Omental fat pad (tissue), 4 donors: ENCODE data around the gene FCRL6. TPM values are rescaled to one million over a fixed set of nuclear protein-coding genes. Genes with fewer than 3 reads are reported as not detected.

Experiments
- ATAC-seq: fragments of 150-250 bp; one replicate; pipeline ENCODE4 v1.9.1; 2016; ENCODE audit warnings: mild to moderate bottlenecking, moderate library complexity; ENCODE audit not compliant: low FRiP score
- DNase-seq: peaks from one replicate; pipeline ENCODE4 v3.0.0-alpha.2; 2019; ENCODE audit warnings: low spot score
- total RNA-seq, 4 donors: library from RNA; depleted of rRNA; stranded (reverse); fragments of >200 nt; gene quantifications; one replicate each; pipeline ENCODE4 v1.1.0, GENCODE V29; 2016
- TF ChIP-seq, protein P1 (sequence below), 3 donors: fragments of 450-650 bp; IDR thresholded peaks; one replicate each; pipeline ENCODE4 v1.5.1; 2016 to 2017; ENCODE audit warnings: antibody characterized with exemption in 3 of 3, mild to moderate bottlenecking in 3 of 3, moderate library complexity in 2 of 3

Gene FCRL6
- total RNA-seq, 4 donors from 2014 or later = 0.93 to 1.9 (median 1.4) TPM

DNA sequence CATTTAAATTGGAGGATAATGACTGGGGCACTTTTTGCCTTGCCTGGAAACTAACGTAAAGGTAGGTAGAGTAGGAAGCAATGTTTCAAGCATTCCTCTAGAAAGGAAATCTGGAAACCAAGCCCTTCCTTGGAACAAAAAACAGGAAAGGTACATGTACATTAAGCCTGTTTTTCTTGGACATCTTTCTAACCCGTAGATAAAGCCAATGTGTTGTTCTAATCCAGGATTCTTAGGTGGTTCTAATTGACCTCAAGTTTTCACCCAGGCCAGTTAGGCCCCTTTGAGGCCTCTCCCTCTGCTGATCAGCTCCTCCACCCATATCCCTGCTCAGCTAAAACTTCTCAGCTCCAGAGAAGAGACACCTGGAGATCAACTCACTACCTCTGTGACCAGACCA is 27.7 kb upstream of the FCRL6 start:
- ATAC-seq (no peak), DNase-seq (no peak)
- TF ChIP-seq, protein P1, sequence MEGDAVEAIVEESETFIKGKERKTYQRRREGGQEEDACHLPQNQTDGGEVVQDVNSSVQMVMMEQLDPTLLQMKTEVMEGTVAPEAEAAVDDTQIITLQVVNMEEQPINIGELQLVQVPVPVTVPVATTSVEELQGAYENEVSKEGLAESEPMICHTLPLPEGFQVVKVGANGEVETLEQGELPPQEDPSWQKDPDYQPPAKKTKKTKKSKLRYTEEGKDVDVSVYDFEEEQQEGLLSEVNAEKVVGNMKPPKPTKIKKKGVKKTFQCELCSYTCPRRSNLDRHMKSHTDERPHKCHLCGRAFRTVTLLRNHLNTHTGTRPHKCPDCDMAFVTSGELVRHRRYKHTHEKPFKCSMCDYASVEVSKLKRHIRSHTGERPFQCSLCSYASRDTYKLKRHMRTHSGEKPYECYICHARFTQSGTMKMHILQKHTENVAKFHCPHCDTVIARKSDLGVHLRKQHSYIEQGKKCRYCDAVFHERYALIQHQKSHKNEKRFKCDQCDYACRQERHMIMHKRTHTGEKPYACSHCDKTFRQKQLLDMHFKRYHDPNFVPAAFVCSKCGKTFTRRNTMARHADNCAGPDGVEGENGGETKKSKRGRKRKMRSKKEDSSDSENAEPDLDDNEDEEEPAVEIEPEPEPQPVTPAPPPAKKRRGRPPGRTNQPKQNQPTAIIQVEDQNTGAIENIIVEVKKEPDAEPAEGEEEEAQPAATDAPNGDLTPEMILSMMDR (IDR thresholded peaks at IDR 0.05) = no peak

DNA sequence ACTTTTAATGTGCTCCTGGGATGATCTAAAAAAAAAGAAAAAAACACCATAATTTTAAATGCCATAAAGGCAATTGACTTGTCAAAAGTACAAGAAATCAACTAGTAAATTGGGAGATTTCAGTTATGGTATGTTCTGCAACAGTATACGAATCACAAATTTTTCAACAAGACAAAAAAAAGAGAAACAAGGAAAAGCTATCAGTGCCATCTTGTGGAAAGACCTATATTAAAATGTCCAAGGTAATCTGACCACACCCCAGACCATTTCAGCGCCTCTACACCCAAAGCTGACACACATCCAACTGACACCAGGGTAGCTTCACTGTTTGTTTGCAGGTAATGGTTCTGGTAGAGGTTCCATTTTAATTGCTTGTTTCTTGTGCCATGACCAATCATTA is 26.4 kb upstream of the FCRL6 start:
- ATAC-seq = no peak
- no peak for DNase-seq
- TF ChIP-seq, protein P1 (IDR thresholded peaks at IDR 0.05) = no peak

DNA sequence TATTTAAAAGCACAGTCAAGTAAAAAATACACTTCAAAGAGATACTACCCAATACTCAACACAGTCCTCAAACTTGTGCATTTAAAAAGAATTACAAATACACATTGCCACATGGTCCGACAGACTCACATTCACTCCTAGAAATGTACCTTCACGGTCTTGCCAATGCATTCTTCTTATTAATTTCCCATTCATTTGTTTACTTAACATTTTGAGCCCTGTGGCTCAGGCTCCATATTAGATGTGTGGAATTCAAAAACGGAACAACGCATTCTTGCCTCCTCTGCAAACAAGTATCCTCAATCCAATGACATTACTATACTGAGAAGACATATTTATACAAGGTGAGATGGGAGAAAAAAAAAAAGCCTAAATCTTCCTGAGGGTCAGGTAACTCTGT is 23.9 kb upstream of the FCRL6 start:
- TF ChIP-seq, protein P1 (IDR thresholded peaks at IDR 0.05) = no peak
- no peak for ATAC-seq
- DNase-seq = no peak

DNA sequence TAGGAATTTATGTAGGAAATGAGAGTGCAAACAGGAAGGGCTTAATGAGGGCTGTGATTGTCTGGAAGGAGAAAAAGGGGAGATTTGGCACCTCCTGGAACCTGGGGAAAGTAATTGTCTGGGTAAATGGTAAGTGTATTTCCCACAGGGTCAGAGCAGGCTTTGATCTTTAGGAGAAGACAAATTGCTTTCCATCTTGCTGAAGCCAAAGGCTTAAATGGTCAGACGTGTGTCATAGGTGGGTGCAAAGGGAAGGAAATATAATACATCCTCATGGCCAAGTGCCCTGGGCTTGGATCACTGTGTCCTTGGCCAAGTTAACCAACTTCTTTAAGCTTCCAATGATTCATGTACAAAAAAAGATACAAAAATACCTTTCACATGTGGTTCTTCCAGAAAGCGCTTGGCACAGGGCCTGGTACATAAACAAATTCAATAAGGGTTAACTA is 22.7 kb upstream of the FCRL6 start:
- ATAC-seq (peak; percentile 60), DNase-seq (no peak)
- TF ChIP-seq, protein P1 (IDR thresholded peaks at IDR 0.05) = no peak

DNA sequence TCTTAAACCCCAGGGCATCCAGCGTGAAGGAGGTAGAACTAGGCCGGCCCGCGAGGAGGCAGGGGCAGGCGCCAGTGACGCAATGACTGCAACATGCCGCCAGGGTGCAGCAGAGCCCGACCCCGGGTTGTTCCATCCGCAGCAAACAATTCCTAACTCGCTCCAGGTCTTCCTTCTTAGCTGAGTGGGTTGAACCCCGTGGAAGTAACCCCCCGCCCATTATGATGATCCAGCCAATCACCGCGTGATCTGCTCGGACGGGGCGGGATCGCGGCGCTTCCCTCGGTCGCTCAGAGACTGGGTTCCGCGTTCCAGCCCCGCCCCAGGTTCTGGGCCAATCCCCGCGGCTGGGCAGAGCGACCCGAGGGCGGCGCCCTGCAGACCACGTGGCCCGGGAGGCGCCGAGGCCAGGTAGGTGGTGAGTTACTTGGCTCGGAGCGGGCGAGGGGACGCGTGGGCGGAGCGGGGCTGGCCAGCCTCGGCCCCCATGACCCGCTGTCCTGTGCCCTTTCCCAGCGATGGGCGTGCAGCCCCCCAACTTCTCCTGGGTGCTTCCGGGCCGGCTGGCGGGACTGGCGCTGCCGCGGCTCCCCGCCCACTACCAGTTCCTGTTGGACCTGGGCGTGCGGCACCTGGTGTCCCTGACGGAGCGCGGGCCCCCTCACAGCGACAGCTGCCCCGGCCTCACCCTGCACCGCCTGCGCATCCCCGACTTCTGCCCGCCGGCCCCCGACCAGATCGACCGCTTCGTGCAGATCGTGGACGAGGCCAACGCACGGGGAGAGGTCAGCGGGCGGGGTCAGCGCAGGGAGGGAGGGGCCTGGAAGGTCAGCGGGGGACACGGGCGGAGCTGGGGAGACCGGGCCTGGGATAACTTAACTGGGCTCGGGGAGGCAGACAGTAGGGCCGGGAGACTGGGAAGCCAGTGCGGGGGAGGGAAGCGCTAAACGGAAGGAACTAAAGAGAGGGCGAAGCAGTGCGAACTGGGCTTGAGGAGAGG is 21.3 kb upstream of the FCRL6 start, which contains the start of gene DUSP23:
DUSP23 (plus strand) TSS at position 380 of the 1,000 bp plus-strand sequence; CDS start at position 519, 139 bp downstream.
- ATAC-seq (peak; percentile 96), DNase-seq (peak; percentile 82)
- TF ChIP-seq, protein P1 (IDR thresholded peaks at IDR 0.05) = peak in 2 of 3 donors; percentile 35 to 58

DNA sequence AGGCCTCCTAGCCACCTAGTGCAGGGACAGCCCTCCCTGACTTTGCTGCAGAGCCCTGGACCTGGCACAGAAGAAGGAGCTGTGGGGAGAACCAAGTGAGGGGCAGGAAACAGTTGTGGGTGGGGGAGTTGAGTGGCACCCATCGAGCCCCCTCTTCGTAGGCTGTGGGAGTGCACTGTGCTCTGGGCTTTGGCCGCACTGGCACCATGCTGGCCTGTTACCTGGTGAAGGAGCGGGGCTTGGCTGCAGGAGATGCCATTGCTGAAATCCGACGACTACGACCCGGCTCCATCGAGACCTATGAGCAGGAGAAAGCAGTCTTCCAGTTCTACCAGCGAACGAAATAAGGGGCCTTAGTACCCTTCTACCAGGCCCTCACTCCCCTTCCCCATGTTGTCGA is 20.2 kb upstream of the FCRL6 start:
- DNase-seq = no peak
- TF ChIP-seq, protein P1 (IDR thresholded peaks at IDR 0.05) = no peak
- ATAC-seq = no peak
